IPS-18a (cell line): ENCODE results near the gene NDFIP2.

ENCODE experiments used
- H3K27ac ChIP-seq: one replicate; pipeline ENCODE4 v1.5.1; 2013; ENCODE audit warnings: low read length
- H3K27me3 ChIP-seq: one replicate; pipeline ENCODE4 v1.6.1; 2013; ENCODE audit warnings: mild to moderate bottlenecking, low read length; ENCODE audit not compliant: control insufficient read depth, insufficient read depth
- H3K36me3 ChIP-seq: one replicate; pipeline ENCODE4 v1.6.1; 2013; ENCODE audit warnings: low read depth, low read length; ENCODE audit not compliant: control insufficient read depth
- H3K4me1 ChIP-seq: one replicate; pipeline ENCODE4 v1.6.1; 2013; ENCODE audit warnings: low read depth, low read length; ENCODE audit not compliant: control insufficient read depth
- H3K4me3 ChIP-seq: one replicate; pipeline ENCODE4 v1.5.1; 2013; ENCODE audit warnings: low read length
- H3K9ac ChIP-seq: one replicate; pipeline ENCODE4 v1.6.1; 2013; ENCODE audit warnings: mild to moderate bottlenecking, low read length, moderate library complexity
- H3K9me3 ChIP-seq: one replicate; pipeline ENCODE4 v1.6.1; 2013; ENCODE audit warnings: low read depth, low read length; ENCODE audit not compliant: control insufficient read depth

The NDFIP2 gene

GRCh38 chr13:79483086-79483706 is 2.2 kb downstream of the NDFIP2 start:
- Histone ChIP-seq H3K4me3 (no peak overlapping the region), H3K4me1 (peaks cover 8% of the 10 kb centered on the region), H3K27me3 (peaks cover 7% of the 10 kb centered on the region), H3K9ac (no peak overlapping the region), H3K9me3 (no peaks in the 10 kb centered on the region), H3K27ac (no peak overlapping the region), H3K36me3 (no peaks in the 10 kb centered on the region)

GRCh38 chr13:79485014-79485811 is 4.3 kb downstream of the NDFIP2 start:
- no peaks in the 10 kb centered on the region for H3K36me3 ChIP-seq
- H3K27me3 ChIP-seq = peaks cover 6% of the 10 kb centered on the region
- H3K4me3 ChIP-seq = no peak overlapping the region
- no peak overlapping the region for H3K9ac ChIP-seq
- H3K27ac ChIP-seq = no peak overlapping the region
- no peaks in the 10 kb centered on the region for H3K9me3 ChIP-seq
- H3K4me1 ChIP-seq = peaks cover 8% of the 10 kb centered on the region

GRCh38 chr13:79486433-79487188 is 5.7 kb downstream of the NDFIP2 start:
- no peaks in the 10 kb centered on the region for H3K27me3 ChIP-seq
- H3K36me3 ChIP-seq = no peaks in the 10 kb centered on the region
- no peak overlapping the region for H3K9ac ChIP-seq
- H3K4me1 ChIP-seq = peaks cover 8% of the 10 kb centered on the region
- no peaks in the 10 kb centered on the region for H3K9me3 ChIP-seq
- H3K27ac ChIP-seq = no peak overlapping the region
- H3K4me3 ChIP-seq = no peak overlapping the region

GRCh38 chr13:79490326-79490725 is 9.4 kb downstream of the NDFIP2 start:
- no peak overlapping the region for H3K4me3 ChIP-seq
- H3K27me3 ChIP-seq = no peaks in the 10 kb centered on the region
- H3K27ac ChIP-seq = no peak overlapping the region
- H3K4me1 ChIP-seq = peaks cover 14% of the 10 kb centered on the region
- H3K36me3 ChIP-seq = no peaks in the 10 kb centered on the region
- H3K9ac ChIP-seq = no peak overlapping the region
- no peaks in the 10 kb centered on the region for H3K9me3 ChIP-seq

- Histone ChIP-seq H3K36me3 (no peaks in the 10 kb centered on the region), H3K27me3 (no peaks in the 10 kb centered on the region), H3K4me3 (no peak overlapping the region), H3K9me3 (no peaks in the 10 kb centered on the region), H3K27ac (no peak overlapping the region), H3K4me1 (peaks cover 14% of the 10 kb centered on the region), H3K9ac (no peak overlapping the region)
Observed at GRCh38 chr13:79490824-79491223, 9.9 kb downstream of the NDFIP2 start.

- Histone ChIP-seq H3K36me3 (no peaks in the 10 kb centered on the region), H3K9me3 (no peaks in the 10 kb centered on the region)
Observed at GRCh38 chr13:79491715-79492114, 10.8 kb downstream of the NDFIP2 start.

GRCh38 chr13:79492313-79492798 is 11.4 kb downstream of the NDFIP2 start:
- H3K27me3 ChIP-seq = no peaks in the 10 kb centered on the region
- H3K27ac ChIP-seq = no peak overlapping the region
- no peak overlapping the region for H3K9ac ChIP-seq
- no peaks in the 10 kb centered on the region for H3K36me3 ChIP-seq
- no peaks in the 10 kb centered on the region for H3K9me3 ChIP-seq
- no peak overlapping the region for H3K4me3 ChIP-seq
- H3K4me1 ChIP-seq = peaks cover 14% of the 10 kb centered on the region

More at GRCh38 chr13:79491715-79492114, 10.8 kb downstream of the NDFIP2 start:
- no peak overlapping the region for H3K9ac ChIP-seq
- no peak overlapping the region for H3K4me3 ChIP-seq
- H3K27ac ChIP-seq = no peak overlapping the region
- no peaks in the 10 kb centered on the region for H3K27me3 ChIP-seq
- peaks cover 14% of the 10 kb centered on the region for H3K4me1 ChIP-seq

GRCh38 chr13:79492918-79493594 is 12.1 kb downstream of the NDFIP2 start:
- no peak overlapping the region for H3K27ac ChIP-seq
- H3K9me3 ChIP-seq = no peaks in the 10 kb centered on the region
- peaks cover 14% of the 10 kb centered on the region for H3K4me1 ChIP-seq
- no peaks in the 10 kb centered on the region for H3K27me3 ChIP-seq
- H3K4me3 ChIP-seq = no peak overlapping the region
- H3K9ac ChIP-seq = no peak overlapping the region
- H3K36me3 ChIP-seq = no peaks in the 10 kb centered on the region

- Histone ChIP-seq H3K4me1 (peaks cover 14% of the 10 kb centered on the region), H3K36me3 (no peaks in the 10 kb centered on the region), H3K9ac (no peak overlapping the region), H3K4me3 (no peak overlapping the region), H3K27me3 (no peaks in the 10 kb centered on the region), H3K27ac (no peak overlapping the region), H3K9me3 (no peaks in the 10 kb centered on the region)
Observed at GRCh38 chr13:79496188-79496587, 15.2 kb downstream of the NDFIP2 start.

- H3K27me3 ChIP-seq = no peaks in the 10 kb centered on the region
- no peak overlapping the region for H3K9ac ChIP-seq
- no peak overlapping the region for H3K4me3 ChIP-seq
- H3K36me3 ChIP-seq = no peaks in the 10 kb centered on the region
- H3K4me1 ChIP-seq = peaks cover 13% of the 10 kb centered on the region
- H3K9me3 ChIP-seq = no peaks in the 10 kb centered on the region
- H3K27ac ChIP-seq = no peak overlapping the region
Observed at GRCh38 chr13:79497064-79497463, 16.1 kb downstream of the NDFIP2 start.

GRCh38 chr13:79497852-79498251 is 16.9 kb downstream of the NDFIP2 start:
- peaks cover 5% of the 10 kb centered on the region for H3K4me1 ChIP-seq
- no peak overlapping the region for H3K9ac ChIP-seq
- no peaks in the 10 kb centered on the region for H3K9me3 ChIP-seq
- H3K27ac ChIP-seq = no peak overlapping the region
- no peaks in the 10 kb centered on the region for H3K27me3 ChIP-seq
- H3K4me3 ChIP-seq = no peak overlapping the region
- H3K36me3 ChIP-seq = no peaks in the 10 kb centered on the region
